Loucy (cell line): ENCODE data around the gene DIPK1A.

ENCODE experiments used
- EZH2phosphoT487 ChIP-seq: fragments of 200-600 bp; IDR thresholded peaks from 2 replicates; pipeline ENCODE4 v1.6.1; 2018; ENCODE audit warnings: antibody characterized with exemption, mild to moderate bottlenecking, moderate library complexity, borderline replicate concordance
- TF ChIP-seq, protein P1 (sequence below): fragments of 200-600 bp; sonication (generic); conservative IDR thresholded peaks from 2 replicates; pipeline ENCODE4 v1.5.1; 2014; ENCODE audit warnings: mild to moderate bottlenecking, antibody characterized with exemption, low read length

DNA sequence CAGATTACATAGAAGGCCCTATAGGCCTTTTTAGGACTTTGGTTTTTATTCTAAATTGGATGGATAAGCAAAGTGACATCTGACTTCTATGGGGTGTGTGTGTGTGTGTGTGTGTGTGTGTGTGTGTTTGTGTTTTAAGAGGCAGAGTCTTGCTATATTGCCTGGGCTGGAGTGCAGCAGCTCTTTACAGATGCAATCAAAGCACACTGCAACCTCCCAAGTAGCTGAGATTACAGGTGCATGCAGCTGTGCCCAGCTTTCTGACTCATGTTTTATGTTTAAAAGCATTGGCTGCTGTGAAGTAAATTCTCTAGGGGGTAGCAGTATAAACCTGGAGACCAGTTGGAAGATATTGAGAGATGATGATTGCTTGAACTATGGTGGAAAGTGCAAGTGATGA is 164.0 kb downstream of the DIPK1A start:
- TF ChIP-seq, protein P1, sequence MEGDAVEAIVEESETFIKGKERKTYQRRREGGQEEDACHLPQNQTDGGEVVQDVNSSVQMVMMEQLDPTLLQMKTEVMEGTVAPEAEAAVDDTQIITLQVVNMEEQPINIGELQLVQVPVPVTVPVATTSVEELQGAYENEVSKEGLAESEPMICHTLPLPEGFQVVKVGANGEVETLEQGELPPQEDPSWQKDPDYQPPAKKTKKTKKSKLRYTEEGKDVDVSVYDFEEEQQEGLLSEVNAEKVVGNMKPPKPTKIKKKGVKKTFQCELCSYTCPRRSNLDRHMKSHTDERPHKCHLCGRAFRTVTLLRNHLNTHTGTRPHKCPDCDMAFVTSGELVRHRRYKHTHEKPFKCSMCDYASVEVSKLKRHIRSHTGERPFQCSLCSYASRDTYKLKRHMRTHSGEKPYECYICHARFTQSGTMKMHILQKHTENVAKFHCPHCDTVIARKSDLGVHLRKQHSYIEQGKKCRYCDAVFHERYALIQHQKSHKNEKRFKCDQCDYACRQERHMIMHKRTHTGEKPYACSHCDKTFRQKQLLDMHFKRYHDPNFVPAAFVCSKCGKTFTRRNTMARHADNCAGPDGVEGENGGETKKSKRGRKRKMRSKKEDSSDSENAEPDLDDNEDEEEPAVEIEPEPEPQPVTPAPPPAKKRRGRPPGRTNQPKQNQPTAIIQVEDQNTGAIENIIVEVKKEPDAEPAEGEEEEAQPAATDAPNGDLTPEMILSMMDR = no peak
- no peak for TF ChIP-seq EZH2phosphoT487
